ENCODE results near the gene NID2. TPM values are rescaled to one million over a fixed set of nuclear protein-coding genes. Genes with fewer than 3 reads are reported as not detected.

NID2 gene
- total and polyA plus RNA-seq, 2 donors (not counting 1 experiment from before 2014, with no cell fraction given) = 181 to 2,513 TPM

GRCh38 chr14:52021957-52022600 lies 46.8 kb downstream of the NID2 start:
- DNase-seq (ENCODE audit: low read depth in 2 of 2) = no peak
- H3K4me2 ChIP-seq (ENCODE audit: extremely low read depth, insufficient read depth, low read length) = no peak overlapping the region
- no peak overlapping the region for H2AFZ ChIP-seq (ENCODE audit: low read length)
- H3K4me1 ChIP-seq (ENCODE audit: control insufficient read depth, extremely low read depth, insufficient read depth, low read length) = peaks cover 34% of the 10 kb centered on the region
- H3K4me3 ChIP-seq (replicated peaks in 1 of 4; ENCODE audit: control extremely low read depth in 1 of 4, insufficient read depth in 1 of 4, low read depth in 3 of 4, low read length in 4 of 4) = no peak overlapping the region
- H4K20me1 ChIP-seq (ENCODE audit: control insufficient read depth, extremely low read depth, insufficient read depth, low read length) = no peaks in the 10 kb centered on the region
- H3K79me2 ChIP-seq (ENCODE audit: control insufficient read depth, insufficient read depth, low read length) = peaks cover 14% of the 10 kb centered on the region
- no peak overlapping the region for H3K27ac ChIP-seq (ENCODE audit: insufficient read depth, low read length)
- peaks cover 27% of the 10 kb centered on the region for H3K36me3 ChIP-seq (ENCODE audit: control insufficient read depth, insufficient read depth, low read length)
- H3K27me3 ChIP-seq (ENCODE audit: control insufficient read depth, insufficient read depth, low read length) = no peaks in the 10 kb centered on the region
- no peak for TF ChIP-seq EZH2 (IDR thresholded peaks at IDR 0.05; ENCODE audit: low read length, missing control alignments)
- TF ChIP-seq CTCF (conservative IDR thresholded peaks at IDR 0.05 in 1 of 2, IDR thresholded peaks at IDR 0.05 in 1 of 2; ENCODE audit: low read depth in 1 of 2, low read length in 2 of 2) = no peak
- no peak overlapping the region for H3K9ac ChIP-seq (ENCODE audit: insufficient read depth, low read length)
- no peaks in the 10 kb centered on the region for H3K9me3 ChIP-seq (ENCODE audit: control insufficient read depth, insufficient read depth, low read depth, low read length)

- Histone ChIP-seq H3K36me3 (ENCODE audit: control insufficient read depth, insufficient read depth, low read length) (peaks cover 25% of the 10 kb centered on the region), H3K79me2 (ENCODE audit: control insufficient read depth, insufficient read depth, low read length) (peaks cover 14% of the 10 kb centered on the region), H3K9me3 (ENCODE audit: control insufficient read depth, insufficient read depth, low read depth, low read length) (no peaks in the 10 kb centered on the region), H3K27ac (ENCODE audit: insufficient read depth, low read length) (no peak overlapping the region), H3K4me3 (replicated peaks in 1 of 4; ENCODE audit: control extremely low read depth in 1 of 4, insufficient read depth in 1 of 4, low read depth in 3 of 4, low read length in 4 of 4) (no peak overlapping the region), H2AFZ (ENCODE audit: low read length) (no peak overlapping the region), H3K9ac (ENCODE audit: insufficient read depth, low read length) (no peak overlapping the region), H3K27me3 (ENCODE audit: control insufficient read depth, insufficient read depth, low read length) (no peaks in the 10 kb centered on the region), H3K4me1 (ENCODE audit: control insufficient read depth, extremely low read depth, insufficient read depth, low read length) (peaks cover 28% of the 10 kb centered on the region), H4K20me1 (ENCODE audit: control insufficient read depth, extremely low read depth, insufficient read depth, low read length) (no peaks in the 10 kb centered on the region), H3K4me2 (ENCODE audit: extremely low read depth, insufficient read depth, low read length) (no peak overlapping the region)
- no peak for DNase-seq (ENCODE audit: low read depth in 2 of 2)
- TF ChIP-seq CTCF (conservative IDR thresholded peaks at IDR 0.05 in 1 of 2, IDR thresholded peaks at IDR 0.05 in 1 of 2; ENCODE audit: low read depth in 1 of 2, low read length in 2 of 2) (no peak), EZH2 (IDR thresholded peaks at IDR 0.05; ENCODE audit: low read length, missing control alignments) (no peak)
Observed at GRCh38 chr14:52020866-52021717, 47.8 kb downstream of the NID2 start.

GRCh38 chr14:52020161-52020714 lies 48.6 kb downstream of the NID2 start:
- H4K20me1 ChIP-seq (ENCODE audit: control insufficient read depth, extremely low read depth, insufficient read depth, low read length) = no peaks in the 10 kb centered on the region
- H3K4me3 ChIP-seq (replicated peaks in 1 of 4; ENCODE audit: control extremely low read depth in 1 of 4, insufficient read depth in 1 of 4, low read depth in 3 of 4, low read length in 4 of 4) = no peak overlapping the region
- no peak overlapping the region for H3K4me2 ChIP-seq (ENCODE audit: extremely low read depth, insufficient read depth, low read length)
- H2AFZ ChIP-seq (ENCODE audit: low read length) = no peak overlapping the region
- H3K9ac ChIP-seq (ENCODE audit: insufficient read depth, low read length) = no peak overlapping the region
- TF ChIP-seq CTCF (conservative IDR thresholded peaks at IDR 0.05 in 1 of 2, IDR thresholded peaks at IDR 0.05 in 1 of 2; ENCODE audit: low read depth in 1 of 2, low read length in 2 of 2) (no peak), EZH2 (IDR thresholded peaks at IDR 0.05; ENCODE audit: low read length, missing control alignments) (no peak)
- no peaks in the 10 kb centered on the region for H3K27me3 ChIP-seq (ENCODE audit: control insufficient read depth, insufficient read depth, low read length)
- peaks cover 14% of the 10 kb centered on the region for H3K79me2 ChIP-seq (ENCODE audit: control insufficient read depth, insufficient read depth, low read length)
- DNase-seq (ENCODE audit: low read depth in 2 of 2) = no peak
- peaks cover 30% of the 10 kb centered on the region for H3K36me3 ChIP-seq (ENCODE audit: control insufficient read depth, insufficient read depth, low read length)
- no peak overlapping the region for H3K27ac ChIP-seq (ENCODE audit: insufficient read depth, low read length)
- no peaks in the 10 kb centered on the region for H3K9me3 ChIP-seq (ENCODE audit: control insufficient read depth, insufficient read depth, low read depth, low read length)
- peaks cover 21% of the 10 kb centered on the region for H3K4me1 ChIP-seq (ENCODE audit: control insufficient read depth, extremely low read depth, insufficient read depth, low read length)
